Right atrium auricular region (tissue), 2 donors: Measurements from ENCODE around the gene DPH6. TPM values are rescaled to one million over a fixed set of nuclear protein-coding genes. Genes with fewer than 3 reads are reported as not detected.
"Not testable (repeated sequence)": the region's sequence is repeated elsewhere in the genome, so short reads cannot be mapped to it uniquely, and the experiment has no call there.

ENCODE experiments used
- DNase-seq: peaks from one replicate; pipeline ENCODE4 v3.0.0-alpha.2; 2019; ENCODE audit warnings: low spot score
- H3K27ac ChIP-seq, 2 donors: fragments of 200-600 bp; sonication (generic); 1 replicate in 1 of 2; 2 replicates in 1 of 2; pipeline ENCODE4 v1.5.1; 2016 to 2019
- H3K27me3 ChIP-seq, 2 donors: fragments of 200-600 bp; sonication (generic); one replicate each; pipeline versions ENCODE4 v1.5.1 to v1.6.0; 2017 to 2019
- H3K36me3 ChIP-seq: fragments of 200-600 bp; sonication (generic); one replicate; pipeline ENCODE4 v1.5.1; 2016
- H3K4me1 ChIP-seq, 2 donors: fragments of 200-600 bp; sonication (generic); one replicate each; pipeline versions ENCODE4 v1.5.1 to v1.6.0; 2017 to 2019
- H3K4me3 ChIP-seq, 2 donors: fragments of 200-600 bp; sonication (generic); 1 replicate in 1 of 2; 2 replicates in 1 of 2; pipeline ENCODE4 v1.5.1; 2017 to 2019; ENCODE audit warnings: mild to moderate bottlenecking in 1 of 2, moderate library complexity in 1 of 2
- H3K9me3 ChIP-seq, 2 donors: fragments of 200-600 bp; sonication (generic); one replicate each; pipeline ENCODE4 v1.5.1; 2019
- total RNA-seq, 2 donors: library from RNA; depleted of rRNA; stranded (reverse); fragments of >200 nt; gene quantifications; one replicate each; pipeline ENCODE4 v1.1.0, GENCODE V29; 2016
- TF ChIP-seq, protein P1 (sequence below), 2 donors: fragments of 200-600 bp; sonication (generic); IDR thresholded peaks; one replicate each; pipeline ENCODE4 v1.5.1; 2019; ENCODE audit warnings: antibody characterized with exemption in 2 of 2

Gene DPH6
- total RNA-seq, 2 donors from 2014 or later = 9.2 to 10.7 TPM

GRCh38 chr15:35379972-35380371 lies 166.0 kb downstream of the DPH6 start:
- Histone ChIP-seq H3K4me3 (no peak overlapping the region), H3K4me1 (no peaks in the 10 kb centered on the region), H3K36me3 (no peaks in the 10 kb centered on the region), H3K9me3 (no peaks in the 10 kb centered on the region), H3K27me3 (no peaks in the 10 kb centered on the region), H3K27ac (no peak overlapping the region)
- DNase-seq = no peak
- TF ChIP-seq, protein P1, sequence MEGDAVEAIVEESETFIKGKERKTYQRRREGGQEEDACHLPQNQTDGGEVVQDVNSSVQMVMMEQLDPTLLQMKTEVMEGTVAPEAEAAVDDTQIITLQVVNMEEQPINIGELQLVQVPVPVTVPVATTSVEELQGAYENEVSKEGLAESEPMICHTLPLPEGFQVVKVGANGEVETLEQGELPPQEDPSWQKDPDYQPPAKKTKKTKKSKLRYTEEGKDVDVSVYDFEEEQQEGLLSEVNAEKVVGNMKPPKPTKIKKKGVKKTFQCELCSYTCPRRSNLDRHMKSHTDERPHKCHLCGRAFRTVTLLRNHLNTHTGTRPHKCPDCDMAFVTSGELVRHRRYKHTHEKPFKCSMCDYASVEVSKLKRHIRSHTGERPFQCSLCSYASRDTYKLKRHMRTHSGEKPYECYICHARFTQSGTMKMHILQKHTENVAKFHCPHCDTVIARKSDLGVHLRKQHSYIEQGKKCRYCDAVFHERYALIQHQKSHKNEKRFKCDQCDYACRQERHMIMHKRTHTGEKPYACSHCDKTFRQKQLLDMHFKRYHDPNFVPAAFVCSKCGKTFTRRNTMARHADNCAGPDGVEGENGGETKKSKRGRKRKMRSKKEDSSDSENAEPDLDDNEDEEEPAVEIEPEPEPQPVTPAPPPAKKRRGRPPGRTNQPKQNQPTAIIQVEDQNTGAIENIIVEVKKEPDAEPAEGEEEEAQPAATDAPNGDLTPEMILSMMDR (IDR thresholded peaks at IDR 0.05) = no peak

DNA sequence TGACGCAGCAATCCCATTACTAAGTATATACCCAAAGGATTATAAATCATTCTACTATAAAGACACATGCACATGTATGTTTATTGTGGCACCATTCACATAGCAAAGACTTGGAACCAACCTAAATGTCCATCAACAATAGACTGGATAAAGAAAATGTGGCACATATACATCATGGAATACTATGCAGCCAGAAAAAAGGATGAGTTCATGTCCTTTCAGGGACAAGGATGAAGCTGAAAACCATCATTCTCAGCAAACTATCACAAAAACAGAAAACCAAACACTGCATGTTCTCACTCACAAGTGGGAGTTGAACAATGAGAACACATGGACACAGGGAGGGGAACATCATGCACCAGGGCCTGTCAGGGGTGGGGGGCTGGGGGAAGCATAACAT lies 167.5 kb downstream of the DPH6 start:
- H3K4me3 ChIP-seq, DNase-seq, H3K4me1 ChIP-seq, H3K27ac ChIP-seq, H3K9me3 ChIP-seq, H3K36me3 ChIP-seq, H3K27me3 ChIP-seq: not testable (repeated sequence)

- H3K36me3 ChIP-seq = no peaks in the 10 kb centered on the region
- H3K27ac ChIP-seq = no peak overlapping the region
- H3K4me1 ChIP-seq = no peaks in the 10 kb centered on the region
These were observed 169.3 kb downstream of the DPH6 start for GRCh38 chr15:35376707-35377106.

DNA sequence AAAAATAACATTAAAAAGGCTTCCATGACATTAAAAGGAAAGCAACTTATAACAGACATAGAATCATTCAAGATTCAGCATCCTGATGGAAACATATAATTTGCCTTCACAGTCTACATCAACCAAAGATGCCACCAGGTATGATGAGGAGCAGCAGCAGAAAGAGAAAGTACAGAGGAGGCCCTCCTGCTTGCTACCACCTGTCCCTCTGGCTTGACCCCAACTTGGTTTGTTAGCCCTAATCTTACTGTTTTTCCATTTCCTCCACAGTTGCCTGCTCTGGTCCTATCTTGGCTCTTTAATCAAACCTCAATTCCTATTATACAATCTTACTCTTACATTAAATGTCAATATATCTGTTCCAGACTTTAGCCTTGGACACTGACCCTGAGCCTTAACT lies 171.3 kb downstream of the DPH6 start:
- Histone ChIP-seq H3K9me3 (no peaks in the 10 kb centered on the region), H3K27ac (no peak overlapping the region), H3K27me3 (no peaks in the 10 kb centered on the region), H3K36me3 (no peaks in the 10 kb centered on the region), H3K4me3 (no peak overlapping the region), H3K4me1 (no peaks in the 10 kb centered on the region)
- TF ChIP-seq, protein P1 (IDR thresholded peaks at IDR 0.05) = no peak
- no peak for DNase-seq

More at GRCh38 chr15:35376707-35377106, 169.3 kb downstream of the DPH6 start:
- no peaks in the 10 kb centered on the region for H3K27me3 ChIP-seq
- H3K4me3 ChIP-seq = no peak overlapping the region
- no peak for DNase-seq
- TF ChIP-seq, protein P1 (IDR thresholded peaks at IDR 0.05) = no peak
- H3K9me3 ChIP-seq = no peaks in the 10 kb centered on the region

DNA sequence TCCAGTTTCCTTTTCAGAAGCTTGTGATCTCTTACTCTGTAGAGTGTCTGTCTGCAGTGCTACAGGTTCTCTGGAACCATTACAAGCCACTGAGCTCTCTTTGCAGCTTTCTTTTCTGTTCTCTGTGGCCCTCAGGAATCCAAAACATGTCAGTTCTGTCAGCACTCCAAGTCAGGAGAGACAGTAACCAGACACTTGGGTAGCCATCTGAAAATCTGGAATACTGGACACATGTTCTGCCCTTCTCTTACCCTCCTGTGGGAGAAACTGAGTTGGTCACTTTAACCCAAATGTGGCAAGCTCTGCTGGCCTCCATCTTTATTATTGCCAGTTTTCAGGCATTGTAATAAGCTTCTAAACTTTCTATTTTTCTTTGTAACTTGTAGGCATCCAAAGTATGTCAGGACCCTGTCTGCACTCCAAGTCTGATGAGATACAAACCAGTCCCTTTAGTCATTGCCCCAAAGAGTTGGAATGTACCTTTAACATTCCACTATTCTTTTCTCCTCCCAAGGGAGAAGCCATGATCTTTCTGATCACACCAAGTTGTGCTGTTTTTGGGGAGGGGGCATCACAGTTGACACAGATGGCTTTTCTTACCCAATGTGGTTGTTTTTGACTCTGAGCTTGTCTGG lies 183.7 kb downstream of the DPH6 start:
- H3K36me3 ChIP-seq = no peaks in the 10 kb centered on the region
- H3K27ac ChIP-seq = peak overlapping the region in 1 of 2 donors; percentile 29
- H3K9me3 ChIP-seq = peaks cover 0 to 37% of the 10 kb centered on the region in 2 donors
- DNase-seq = no peak
- H3K4me1 ChIP-seq = no peaks in the 10 kb centered on the region
- no peak overlapping the region for H3K4me3 ChIP-seq
- TF ChIP-seq, protein P1 (IDR thresholded peaks at IDR 0.05) = no peak
- H3K27me3 ChIP-seq = no peaks in the 10 kb centered on the region

GRCh38 chr15:35358824-35359223 lies 187.1 kb downstream of the DPH6 start:
- no peak for DNase-seq
- no peaks in the 10 kb centered on the region for H3K36me3 ChIP-seq
- no peaks in the 10 kb centered on the region for H3K27me3 ChIP-seq
- TF ChIP-seq, protein P1 (IDR thresholded peaks at IDR 0.05) = no peak
- H3K27ac ChIP-seq = no peak overlapping the region
- no peaks in the 10 kb centered on the region for H3K4me1 ChIP-seq
- H3K4me3 ChIP-seq = no peak overlapping the region
- peaks cover 0 to 30% of the 10 kb centered on the region in 2 donors for H3K9me3 ChIP-seq
